Measurements from ENCODE around the gene ACSBG1.
"Not testable (repeated sequence)": the region's sequence is repeated elsewhere in the genome, so short reads cannot be mapped to it uniquely, and the experiment has no call there.

Gene ACSBG1

DNA sequence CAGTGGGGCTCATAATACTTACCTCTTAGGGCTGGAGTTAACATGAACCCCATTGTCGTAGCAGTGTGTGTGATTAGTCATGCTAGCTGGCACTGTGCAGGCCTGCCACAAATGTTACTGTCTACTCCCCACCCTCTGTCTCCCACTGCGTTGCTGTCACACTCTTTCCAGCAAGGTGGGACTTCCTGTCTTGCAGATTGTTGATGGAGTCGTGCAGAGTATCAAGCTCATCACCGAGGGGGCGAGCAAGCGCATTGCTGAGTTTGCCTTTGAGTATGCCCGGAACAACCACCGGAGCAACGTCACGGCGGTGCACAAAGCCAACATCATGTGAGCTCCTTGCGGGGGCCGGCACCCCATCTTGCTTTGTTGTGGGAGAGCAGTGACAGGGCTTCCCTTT, 72.3 kb downstream of the ACSBG1 start:
- DNase-seq = peak; percentile 41

DNA sequence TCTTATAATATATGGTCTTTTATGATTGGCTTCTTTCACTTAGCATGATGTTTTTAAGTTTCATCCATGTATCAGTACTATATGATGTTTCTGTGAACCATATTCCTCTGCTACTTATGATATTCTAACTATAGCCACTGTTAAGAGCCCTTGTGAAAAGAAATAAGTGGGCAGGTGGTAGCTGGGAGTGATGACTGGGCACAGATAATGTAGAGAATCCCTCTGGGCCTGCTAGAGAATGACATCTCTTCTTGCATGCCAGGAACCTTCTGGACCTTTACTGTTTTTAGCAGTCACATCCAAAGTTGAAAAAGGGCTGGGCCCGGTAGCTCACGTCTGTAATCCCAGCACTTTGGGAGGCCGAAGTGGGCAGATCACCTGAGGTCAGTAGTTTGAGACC, 75.0 kb downstream of the ACSBG1 start:
- DNase-seq = no peak

DNA sequence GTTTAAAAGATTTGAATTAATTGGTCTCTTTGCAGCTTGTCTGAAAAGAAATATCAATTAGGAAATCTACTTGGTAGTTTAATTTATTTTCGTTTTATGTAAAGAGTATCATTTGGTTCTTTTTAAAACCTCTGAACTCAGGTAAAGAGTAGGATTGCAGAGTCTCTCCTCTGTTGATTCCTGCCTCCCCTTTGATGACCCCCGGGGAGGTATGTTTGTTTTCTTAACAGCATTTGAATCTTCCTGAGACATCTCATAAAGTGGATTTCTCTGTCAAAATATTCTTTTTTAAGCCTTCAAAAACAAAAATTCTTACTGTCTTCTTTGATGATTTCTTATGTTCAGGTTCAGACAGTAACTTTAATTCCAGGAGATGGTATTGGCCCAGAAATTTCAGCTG, 77.2 kb downstream of the ACSBG1 start:
- DNase-seq = no peak

DNA sequence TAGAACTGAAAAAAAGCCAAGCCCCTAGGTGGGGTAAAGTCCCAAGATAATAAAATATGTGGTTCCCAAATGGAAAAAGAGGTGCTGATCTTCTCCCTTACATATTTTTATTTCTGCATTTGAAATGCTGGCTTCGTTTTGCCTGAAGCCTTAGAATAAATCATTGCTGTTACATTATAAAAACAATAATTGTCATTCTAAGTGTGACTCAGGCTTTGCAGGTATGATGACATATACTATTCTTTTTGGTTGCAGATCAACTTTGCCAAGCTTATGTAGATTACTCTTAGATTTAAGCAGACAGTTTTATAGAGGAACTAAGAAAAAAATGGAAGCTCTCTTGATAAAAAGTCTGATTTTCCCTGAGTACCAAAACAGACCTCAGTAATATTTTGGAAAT, 77.7 kb downstream of the ACSBG1 start:
- no peak for DNase-seq

DNA sequence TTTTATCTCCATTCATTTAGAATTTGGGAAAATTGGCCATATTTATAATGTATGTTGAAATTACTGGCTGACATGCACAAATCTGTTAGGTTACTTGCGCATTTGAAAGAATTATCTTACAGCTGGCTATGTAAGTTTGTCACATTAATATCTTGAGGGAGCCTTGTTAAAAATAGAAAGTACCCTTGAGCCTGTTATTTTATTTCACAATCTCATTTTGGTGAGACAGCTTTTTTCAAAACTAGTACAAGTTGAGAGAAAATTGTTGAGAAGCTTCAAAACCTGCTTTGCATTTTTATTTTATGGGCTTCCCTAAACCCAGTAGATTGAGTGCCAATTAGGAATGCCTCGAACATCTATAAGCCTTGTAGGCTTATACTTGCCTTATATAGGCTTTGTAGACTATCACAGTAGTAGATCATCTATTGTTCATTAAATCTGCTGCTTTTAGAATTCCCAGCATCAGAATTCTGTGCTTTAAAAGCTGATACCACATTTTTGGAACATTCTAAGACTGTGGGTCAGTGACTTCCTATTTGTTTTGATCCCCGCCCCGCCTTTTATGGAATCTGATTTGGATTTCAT, 78.9 kb downstream of the ACSBG1 start:
- no peak for DNase-seq

DNA sequence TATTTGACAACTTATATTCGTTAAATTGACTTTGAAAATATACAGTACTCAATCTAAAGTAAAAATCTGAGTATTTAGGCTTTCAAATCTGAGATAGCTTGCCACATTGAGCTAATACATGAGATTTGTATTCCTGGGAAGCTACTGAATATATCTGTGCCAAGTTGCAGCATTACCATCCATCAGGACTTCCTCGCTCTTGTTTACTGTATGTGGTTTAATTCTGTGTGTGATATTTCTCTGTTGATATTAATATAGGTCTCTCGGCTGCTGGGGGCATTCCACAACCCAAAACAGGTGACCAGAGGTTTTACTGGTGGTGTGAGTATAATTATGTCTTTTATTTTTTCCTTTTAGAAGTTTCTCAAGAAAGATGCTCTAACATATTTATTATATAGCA, 79.4 kb downstream of the ACSBG1 start:
- DNase-seq = no peak

DNA sequence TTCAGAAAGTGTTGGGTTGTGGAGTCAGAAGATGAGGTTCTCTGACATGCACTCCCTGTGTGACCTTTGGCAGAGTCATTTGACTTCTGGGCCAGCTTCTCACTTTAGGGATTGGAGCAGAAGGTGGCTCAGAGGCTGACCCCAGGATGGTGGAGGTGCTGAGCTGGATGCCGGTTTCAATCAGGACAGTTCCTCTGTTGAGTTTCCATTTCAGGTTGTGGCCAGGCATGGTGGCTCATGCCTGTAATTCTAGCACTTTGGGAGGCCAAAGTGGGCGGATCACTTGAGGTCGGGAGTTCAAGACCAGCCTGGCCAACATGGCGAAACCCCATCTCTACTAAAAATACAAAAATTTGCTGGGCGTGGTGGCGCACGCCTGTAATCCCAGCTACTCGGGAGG, 83.3 kb downstream of the ACSBG1 start:
- not testable (repeated sequence) for DNase-seq

DNA sequence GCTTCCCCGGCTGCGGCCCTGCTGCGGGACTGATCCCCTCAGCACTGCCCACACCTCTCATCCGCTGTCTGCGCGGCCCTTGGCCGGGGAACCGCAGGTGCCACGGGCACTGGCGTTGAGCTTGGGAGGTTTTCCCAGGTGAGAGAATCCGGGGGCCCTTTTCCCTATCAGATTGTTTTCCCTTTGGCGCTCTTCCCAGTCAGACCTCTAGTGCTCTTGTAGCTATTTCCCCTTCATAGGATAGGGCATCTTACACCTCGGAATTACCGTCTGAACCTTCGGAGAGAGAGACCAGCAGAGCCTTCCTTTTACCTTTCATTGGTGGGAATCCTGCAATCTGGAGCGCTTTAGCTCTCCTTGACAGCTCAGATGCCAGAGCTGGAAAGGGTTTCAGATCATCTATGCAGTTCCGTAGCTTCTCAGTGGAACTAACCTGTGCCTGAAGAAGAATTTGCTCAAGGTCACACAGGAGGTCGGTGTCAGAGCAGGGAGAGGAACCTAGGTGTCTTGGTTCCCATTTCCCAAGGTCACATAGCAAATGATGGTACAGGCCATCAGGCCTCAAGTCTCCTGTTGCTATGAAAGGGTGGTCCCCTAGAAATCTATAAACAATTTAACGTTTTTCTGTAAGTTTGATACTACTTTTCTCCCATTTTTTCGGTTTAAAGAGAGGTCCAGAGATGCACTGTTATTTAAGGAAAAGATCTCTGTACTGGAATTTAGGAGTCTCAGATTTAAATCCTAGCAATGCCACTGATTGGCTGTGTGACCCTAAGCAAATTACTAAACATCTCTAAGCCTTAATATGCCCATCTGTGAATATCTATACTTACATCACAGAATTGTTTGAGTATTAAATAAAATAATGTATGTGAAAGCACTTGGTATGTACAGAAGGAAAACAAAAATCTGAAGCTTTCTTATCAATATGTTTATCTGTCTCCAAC, 84.3 kb downstream of the ACSBG1 start:
- DNase-seq = no peak

DNA sequence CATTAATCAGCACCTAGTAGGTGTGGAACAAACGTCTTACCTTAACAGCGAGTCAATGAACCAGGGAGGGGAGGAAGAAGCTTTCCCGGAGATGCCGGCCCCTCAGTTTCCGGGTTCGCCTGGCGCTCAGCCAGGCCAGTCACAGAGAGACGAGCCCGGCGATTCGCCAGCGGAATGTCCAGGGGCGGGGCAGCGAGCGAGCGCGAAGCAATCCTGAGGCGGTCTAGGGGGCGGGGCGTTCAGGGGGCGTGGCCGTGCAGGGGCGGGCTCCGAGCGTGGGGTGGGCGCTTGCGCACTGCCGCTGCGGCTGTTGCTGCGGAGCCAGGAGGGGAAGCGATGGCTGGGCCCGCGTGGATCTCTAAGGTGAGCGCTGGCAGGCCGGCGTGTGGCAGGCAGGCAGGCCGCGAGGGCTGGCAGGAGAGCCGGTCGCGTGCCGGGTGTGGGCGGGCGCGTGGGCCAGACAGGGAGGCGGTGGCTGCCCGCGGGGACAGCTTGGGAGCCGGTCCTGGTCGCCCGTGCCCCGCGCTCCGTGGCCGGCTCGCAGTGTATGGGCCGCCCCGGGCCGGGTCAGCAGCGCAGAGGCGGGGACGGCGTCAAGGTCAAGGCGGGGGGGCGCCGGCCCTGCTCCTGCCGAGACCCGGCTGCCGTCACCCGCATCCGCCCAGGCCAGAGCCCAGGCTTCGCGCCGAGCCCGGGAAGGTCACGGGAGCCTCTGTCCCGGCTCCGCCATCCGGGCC, 85.1 kb downstream of the ACSBG1 start, which contains the start of gene IDH3A:
TSS of gene IDH3A (plus strand) at position 295 of the 737 bp plus-strand sequence. CDS start at position 337, 42 bp downstream.
- peak; percentile 100 for DNase-seq

DNA sequence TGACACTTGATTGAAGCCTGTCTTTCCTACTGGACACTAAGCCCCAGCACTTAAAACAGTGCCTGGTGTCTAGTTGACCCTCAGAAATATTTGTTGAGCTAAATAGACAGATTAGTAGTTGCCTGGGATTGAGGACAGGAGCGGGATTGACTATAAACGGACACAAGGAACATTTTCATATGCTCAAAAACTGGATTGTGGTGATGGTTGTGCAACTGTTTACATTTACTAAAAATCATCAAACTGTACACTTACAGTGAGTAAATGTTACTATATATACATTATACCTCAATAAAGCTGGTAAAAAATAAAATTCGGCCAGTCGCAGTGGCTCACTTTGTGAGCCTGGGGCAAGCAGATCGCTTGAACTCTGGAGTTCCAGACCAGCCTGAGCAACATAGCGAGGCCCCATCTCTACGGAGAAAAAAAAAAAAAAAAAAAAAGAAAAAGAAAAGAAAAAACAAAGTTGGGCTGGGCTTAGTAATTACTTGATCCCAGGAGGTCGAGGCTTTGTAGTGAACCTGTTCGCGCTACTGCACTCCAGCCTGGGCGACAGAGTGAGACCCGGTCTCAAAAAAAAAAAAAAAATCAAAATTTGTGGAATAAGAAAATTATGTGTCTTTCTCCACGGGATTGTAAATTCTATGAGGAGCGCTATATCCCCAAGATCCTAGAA, 85.8 kb downstream of the ACSBG1 start:
- no peak for DNase-seq

DNA sequence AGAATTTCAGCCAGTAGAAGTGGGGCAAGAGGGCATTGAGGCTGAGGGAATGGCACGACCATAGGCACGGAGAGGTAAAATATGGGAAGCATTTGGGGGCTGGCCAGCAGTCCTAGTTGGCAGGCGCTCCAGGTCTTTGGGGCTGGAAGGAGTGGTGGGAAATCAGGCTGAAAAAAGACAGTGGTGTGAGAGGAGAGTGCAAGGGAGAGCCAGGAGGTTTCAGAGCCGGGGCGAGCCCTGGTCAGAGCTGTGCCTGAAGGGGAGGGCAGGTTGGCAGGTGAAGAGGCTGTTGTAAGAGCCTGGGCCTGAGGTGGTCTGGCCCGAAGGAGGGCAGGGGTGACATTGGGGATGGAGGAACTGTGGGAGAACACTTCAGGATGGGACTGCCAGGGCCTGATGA, 86.8 kb downstream of the ACSBG1 start:
- DNase-seq = no peak

DNA sequence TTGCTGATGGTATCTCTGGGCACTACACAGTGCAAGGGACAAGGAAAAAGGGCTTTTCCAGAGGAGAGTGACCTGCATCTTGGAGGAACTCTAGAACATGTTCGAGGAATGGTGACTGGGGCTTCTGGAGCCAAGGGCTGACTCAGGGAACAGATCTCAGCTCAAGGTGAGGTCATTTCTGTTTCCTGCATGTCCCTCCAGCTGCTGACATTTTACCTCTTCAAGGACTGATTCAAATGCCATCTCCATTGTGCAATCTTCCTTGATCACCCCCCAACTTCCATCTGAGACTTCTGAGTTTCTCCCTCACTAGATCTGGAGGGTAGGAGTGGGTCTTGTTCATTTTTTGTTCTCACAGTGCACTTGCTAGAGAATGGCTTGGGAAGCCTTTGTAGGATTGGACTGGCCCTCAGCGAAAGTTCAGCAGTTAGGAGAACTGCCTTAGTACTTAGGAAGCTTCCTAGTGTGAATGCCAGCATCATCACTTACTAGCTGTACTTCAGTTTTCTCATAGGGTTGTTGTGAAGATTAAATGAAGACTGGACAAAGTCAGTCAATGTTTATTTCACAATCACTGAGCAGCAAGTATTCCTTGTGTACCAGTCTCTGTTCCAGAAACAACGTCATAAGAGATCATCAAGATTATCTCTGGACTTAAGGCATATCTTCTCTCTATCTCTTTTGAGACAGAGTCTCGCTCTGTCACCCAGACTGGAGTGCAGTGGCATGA, 87.8 kb downstream of the ACSBG1 start:
- no peak for DNase-seq

DNA sequence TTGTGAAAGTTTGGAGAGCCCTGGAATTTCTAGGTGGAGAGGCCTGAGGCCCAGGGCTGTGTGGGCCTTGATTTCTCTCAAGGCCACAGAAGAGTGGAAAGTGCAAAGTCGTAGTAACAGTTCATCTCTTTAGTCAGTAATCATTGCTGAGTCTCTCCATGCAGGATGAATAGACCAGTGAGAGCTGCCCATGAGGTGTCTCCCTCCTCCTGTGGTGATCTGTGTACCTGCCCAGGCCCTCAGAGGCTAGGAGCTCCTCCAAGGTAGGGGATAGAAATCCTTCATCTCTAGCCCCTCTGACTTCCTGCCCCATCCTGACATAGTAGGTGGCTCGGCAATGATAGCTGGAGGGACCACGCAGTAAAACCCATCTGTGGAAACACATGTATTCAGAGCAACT, 92.0 kb downstream of the ACSBG1 start:
- DNase-seq = no peak

DNA sequence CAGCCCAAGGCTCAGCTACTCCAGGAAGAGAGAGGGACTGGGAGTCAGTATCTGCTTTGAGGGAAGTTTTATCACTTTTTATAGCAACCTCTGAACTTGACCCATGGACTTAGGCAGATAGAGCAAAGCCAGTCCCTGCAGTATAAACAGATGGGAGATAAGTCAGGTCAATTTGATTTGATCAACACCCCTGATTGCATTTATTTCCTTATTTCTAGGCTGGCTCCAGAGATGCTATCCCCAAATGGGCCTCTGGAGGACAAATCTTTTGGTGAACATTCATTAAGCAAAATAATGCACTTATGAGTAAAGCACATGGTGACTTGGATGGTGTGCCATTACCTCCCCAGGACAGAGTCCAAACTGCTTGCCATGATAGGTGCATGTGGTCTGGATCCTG, 94.1 kb downstream of the ACSBG1 start:
- no peak for DNase-seq

DNA sequence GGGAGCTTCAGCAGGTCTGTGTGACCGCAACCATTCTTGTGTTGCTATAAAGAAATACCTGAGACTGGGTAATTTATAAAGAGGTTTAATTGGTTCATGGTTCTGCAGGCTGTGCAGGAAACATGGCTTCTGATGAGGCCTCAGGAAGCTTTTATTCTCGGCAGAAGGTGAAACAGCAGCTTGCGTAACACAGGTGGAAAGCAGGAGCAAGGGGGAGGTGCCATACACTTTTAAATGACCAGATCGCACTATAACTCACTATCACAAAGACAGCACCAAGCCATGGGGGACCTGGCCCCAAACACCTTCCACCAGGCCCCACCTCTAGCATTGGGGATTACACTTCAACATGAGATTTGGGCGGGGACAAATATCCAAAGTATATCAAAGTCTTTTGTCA, 94.8 kb downstream of the ACSBG1 start:
- no peak for DNase-seq

DNA sequence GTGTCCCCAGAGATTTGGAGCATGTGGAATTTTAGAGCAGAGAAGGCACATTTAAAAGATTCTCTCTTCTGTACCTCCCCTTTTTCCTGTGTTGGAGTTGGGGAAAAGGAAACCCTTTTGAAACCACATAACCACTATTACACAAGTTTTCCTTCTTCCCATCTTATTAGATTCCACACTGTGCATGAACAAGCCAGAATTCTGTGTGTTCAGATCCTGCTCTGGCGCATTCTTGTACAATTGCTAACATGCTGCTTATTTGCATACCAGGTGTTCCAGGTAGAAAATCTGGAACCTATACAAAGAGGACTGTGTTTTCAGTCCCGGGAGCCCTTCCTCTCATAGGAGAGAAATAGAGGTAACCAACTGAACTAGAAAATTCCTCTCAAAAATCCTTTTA, 100.6 kb downstream of the ACSBG1 start:
- DNase-seq = no peak

DNA sequence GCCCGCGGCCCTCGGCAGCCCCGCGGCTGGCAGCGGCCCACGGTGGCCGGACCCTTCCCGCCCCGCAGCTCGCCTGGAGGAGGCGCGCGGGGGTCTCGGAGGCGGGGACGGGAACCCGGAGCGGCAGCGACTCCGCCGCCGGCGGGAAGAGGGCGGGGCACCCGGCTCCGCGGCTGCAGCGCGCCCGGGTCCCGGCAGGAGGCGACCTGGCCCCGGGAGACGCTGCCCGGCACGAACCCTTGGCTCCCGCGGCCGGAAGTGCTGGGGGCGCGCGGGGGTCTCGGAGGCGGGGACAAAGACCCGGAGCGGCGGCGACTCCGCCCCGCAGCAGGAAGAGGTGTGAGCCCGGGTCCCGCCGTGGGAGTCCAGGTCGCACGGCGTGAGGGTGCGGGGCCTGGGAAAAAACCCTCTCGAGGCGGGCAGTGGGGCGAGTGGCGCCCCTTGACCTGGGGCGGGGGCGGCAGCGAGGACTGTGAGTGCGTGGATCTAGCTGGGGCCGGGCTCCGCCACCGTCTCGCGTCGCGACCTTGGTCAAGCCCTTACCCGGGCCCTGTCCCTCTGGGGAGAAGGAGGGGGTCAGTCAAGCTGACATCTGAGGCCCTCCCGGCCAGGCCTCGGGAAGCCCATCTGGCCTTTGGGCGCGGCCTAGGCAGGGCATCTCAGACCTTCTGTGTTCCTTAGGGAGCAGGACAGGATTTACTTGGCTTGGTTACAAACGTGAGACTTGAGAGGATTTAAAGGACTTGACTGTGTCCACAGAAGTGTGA, 102.9 kb downstream of the ACSBG1 start, which contains the start of gene CIB2:
TSS of gene CIB2 (minus strand) at position 151 of the 767 bp plus-strand sequence. CDS start 230 bp downstream, outside the sequence.
- peak; percentile 57 to 64 for DNase-seq

DNA sequence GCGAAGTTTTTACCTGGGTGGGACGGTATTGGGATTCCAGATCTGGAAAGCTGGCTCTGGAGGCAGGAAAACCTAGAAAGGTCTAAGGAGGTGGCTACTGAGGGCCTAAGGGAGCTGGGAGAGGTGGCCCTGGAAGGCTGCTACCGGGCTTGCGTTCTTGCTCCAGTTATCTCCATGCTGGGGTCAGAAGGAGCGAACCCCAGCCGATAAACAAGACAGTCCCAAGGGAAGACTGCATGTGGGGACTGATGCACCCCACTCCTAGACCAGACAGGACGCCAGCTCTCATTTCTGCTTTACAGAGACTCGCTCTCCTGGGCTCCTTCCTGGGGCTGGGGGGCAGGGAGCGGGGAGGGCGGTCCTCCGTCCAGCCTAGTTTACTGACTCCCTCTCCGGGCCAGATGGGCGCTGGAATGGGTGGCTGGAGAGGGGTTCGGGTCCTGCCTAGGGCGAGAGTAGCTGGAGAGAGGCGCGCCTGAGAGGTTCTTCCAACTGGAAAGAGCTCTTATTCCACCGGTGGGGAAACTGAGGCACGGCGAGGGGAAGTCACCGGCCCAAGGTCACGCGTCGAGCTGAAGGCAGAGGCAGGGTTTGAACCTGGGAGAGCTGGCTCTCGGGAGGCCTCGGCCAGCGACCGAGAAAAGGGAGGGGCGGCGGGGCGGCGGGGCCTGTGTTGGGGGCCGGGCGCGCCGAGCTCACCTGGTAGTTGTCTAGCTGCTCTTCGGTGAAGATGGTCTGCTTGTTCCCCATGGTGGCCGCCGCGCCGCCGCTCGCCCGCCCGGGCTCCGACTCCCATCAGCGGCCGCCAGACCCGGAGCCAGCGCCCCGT, 103.7 kb downstream of the ACSBG1 start:
- DNase-seq = peak in 1 of 2 experiments; percentile 7

DNA sequence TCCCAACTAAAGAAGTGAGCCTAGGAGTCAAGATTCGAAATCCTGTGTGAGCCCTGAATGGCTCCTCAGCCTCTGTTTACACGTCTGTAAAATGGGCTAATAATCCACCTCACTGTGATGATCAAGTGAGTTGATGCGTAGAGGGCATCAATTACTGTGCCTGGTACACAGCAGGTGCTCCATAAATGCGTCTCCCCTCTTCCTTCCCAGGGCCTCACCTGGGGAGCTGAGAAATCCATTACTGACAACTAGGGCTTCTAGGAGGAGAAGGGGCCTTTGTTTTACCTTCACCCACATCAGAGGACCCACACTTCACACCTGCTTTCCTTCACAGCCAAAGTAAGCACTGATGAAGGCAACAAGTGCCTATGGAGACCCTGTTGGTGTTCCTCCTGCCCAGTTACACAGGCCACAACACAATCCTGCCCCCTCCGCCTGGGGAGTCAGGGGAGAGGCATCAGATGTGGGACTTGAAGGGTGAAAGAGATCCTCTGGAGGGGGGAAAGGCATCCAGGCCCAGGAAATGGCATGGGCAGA, 104.5 kb downstream of the ACSBG1 start:
- no peak for DNase-seq
